Astrocyte (in vitro differentiated cells and primary cell): ENCODE results near the gene CAPN3. TPM values are rescaled to one million over a fixed set of nuclear protein-coding genes. Genes with fewer than 3 reads are reported as not detected.

Experiments
- DNase-seq: peaks from one replicate; pipeline ENCODE4 v3.0.0-alpha.2; 2010; ENCODE audit warnings: low read depth
- FAIRE-seq: peaks from 2 replicates; lab custom pipeline; 2011; peaks lifted over from hg19 to GRCh38; lab: Jason Lieb, UNC
- H2AFZ ChIP-seq: 2 replicates; pipeline ENCODE4 v1.6.0; 2012; ENCODE audit warnings: low read depth, low read length, inconsistent platforms
- H3K27ac ChIP-seq: 2 replicates; pipeline ENCODE4 v1.5.1; 2011; ENCODE audit warnings: low read depth, low read length, inconsistent platforms
- H3K27me3 ChIP-seq: 2 replicates; pipeline ENCODE4 v1.6.0; 2011; ENCODE audit warnings: low read length, inconsistent platforms; ENCODE audit not compliant: insufficient read depth
- H3K36me3 ChIP-seq: 2 replicates; pipeline ENCODE4 v1.5.1; 2011; ENCODE audit warnings: low read length, inconsistent platforms; ENCODE audit not compliant: insufficient read depth
- H3K4me1 ChIP-seq: 2 replicates; pipeline ENCODE4 v1.5.1; 2011; ENCODE audit warnings: low read length, inconsistent platforms; ENCODE audit not compliant: insufficient read depth
- H3K4me2 ChIP-seq: 2 replicates; pipeline ENCODE4 v1.6.0; 2012; ENCODE audit warnings: low read length, inconsistent platforms
- H3K4me3 ChIP-seq: 2 replicates; pipeline ENCODE4 v1.5.1; 2011; ENCODE audit warnings: low read depth, mild to moderate bottlenecking, low read length, inconsistent platforms; ENCODE audit not compliant: insufficient read depth
- H3K79me2 ChIP-seq: 2 replicates; pipeline ENCODE4 v1.6.0; 2012; ENCODE audit warnings: mild to moderate bottlenecking, low read length, inconsistent platforms; ENCODE audit not compliant: insufficient read depth
- H3K9ac ChIP-seq: 2 replicates; pipeline ENCODE4 v1.6.0; 2012; ENCODE audit warnings: mild to moderate bottlenecking, low read length, inconsistent platforms
- H3K9me3 ChIP-seq: 2 replicates; pipeline ENCODE4 v1.5.1; 2012; ENCODE audit warnings: low read depth, mild to moderate bottlenecking, low read length, inconsistent platforms; ENCODE audit not compliant: insufficient read depth
- H4K20me1 ChIP-seq: 2 replicates; pipeline ENCODE4 v1.6.0; 2012; ENCODE audit warnings: low read length, inconsistent platforms; ENCODE audit not compliant: insufficient read depth
- H3K27ac Mint-ChIP-seq: one replicate; pipeline ENCODE4 v1.8.0; 2021; ENCODE audit warnings: mild to moderate bottlenecking, mixed read lengths; ENCODE audit not compliant: unreplicated experiment
- H3K27me3 Mint-ChIP-seq: one replicate; pipeline ENCODE4 v1.8.0; 2021; ENCODE audit warnings: low read depth, mixed read lengths; ENCODE audit not compliant: unreplicated experiment
- H3K36me3 Mint-ChIP-seq: one replicate; pipeline ENCODE4 v1.8.0; 2021; ENCODE audit warnings: low read depth, mixed read lengths; ENCODE audit not compliant: unreplicated experiment
- H3K4me1 Mint-ChIP-seq: one replicate; pipeline ENCODE4 v1.8.0; 2021; ENCODE audit warnings: low read depth, mixed read lengths; ENCODE audit not compliant: unreplicated experiment
- H3K4me3 Mint-ChIP-seq: one replicate; pipeline ENCODE4 v1.8.0; 2021; ENCODE audit warnings: mild to moderate bottlenecking, moderate library complexity, mixed read lengths; ENCODE audit not compliant: unreplicated experiment
- H3K9me3 Mint-ChIP-seq: one replicate; pipeline ENCODE4 v1.8.0; 2021; ENCODE audit warnings: mild to moderate bottlenecking, mixed read lengths; ENCODE audit not compliant: unreplicated experiment
- CTCF ChIP-seq: IDR thresholded peaks from 2 replicates; pipeline ENCODE4 v1.5.1; 2011; ENCODE audit warnings: low read depth, mild to moderate bottlenecking, inconsistent platforms, low read length, moderate library complexity; ENCODE audit not compliant: insufficient read depth
- EZH2 ChIP-seq: IDR thresholded peaks from 2 replicates; pipeline ENCODE4 v1.6.1; 2012; ENCODE audit warnings: mild to moderate bottlenecking, low read length, inconsistent platforms; ENCODE audit not compliant: insufficient read depth
- total RNA-seq: library from RNA; stranded (reverse); gene quantifications from 2 replicates; pipeline ENCODE4 v1.2.1, GENCODE V29; 2021

CAPN3 gene
- total RNA-seq, 1 donor from 2014 or later: 0.57 TPM

- DNase-seq: peak; percentile 4
- H3K27ac ChIP-seq: peak overlapping the region; percentile 88
- no peak overlapping the region for H3K4me3 ChIP-seq
Measured at GRCh38 chr15:42456971-42457370, 97.7 kb downstream of the CAPN3 start.

DNA sequence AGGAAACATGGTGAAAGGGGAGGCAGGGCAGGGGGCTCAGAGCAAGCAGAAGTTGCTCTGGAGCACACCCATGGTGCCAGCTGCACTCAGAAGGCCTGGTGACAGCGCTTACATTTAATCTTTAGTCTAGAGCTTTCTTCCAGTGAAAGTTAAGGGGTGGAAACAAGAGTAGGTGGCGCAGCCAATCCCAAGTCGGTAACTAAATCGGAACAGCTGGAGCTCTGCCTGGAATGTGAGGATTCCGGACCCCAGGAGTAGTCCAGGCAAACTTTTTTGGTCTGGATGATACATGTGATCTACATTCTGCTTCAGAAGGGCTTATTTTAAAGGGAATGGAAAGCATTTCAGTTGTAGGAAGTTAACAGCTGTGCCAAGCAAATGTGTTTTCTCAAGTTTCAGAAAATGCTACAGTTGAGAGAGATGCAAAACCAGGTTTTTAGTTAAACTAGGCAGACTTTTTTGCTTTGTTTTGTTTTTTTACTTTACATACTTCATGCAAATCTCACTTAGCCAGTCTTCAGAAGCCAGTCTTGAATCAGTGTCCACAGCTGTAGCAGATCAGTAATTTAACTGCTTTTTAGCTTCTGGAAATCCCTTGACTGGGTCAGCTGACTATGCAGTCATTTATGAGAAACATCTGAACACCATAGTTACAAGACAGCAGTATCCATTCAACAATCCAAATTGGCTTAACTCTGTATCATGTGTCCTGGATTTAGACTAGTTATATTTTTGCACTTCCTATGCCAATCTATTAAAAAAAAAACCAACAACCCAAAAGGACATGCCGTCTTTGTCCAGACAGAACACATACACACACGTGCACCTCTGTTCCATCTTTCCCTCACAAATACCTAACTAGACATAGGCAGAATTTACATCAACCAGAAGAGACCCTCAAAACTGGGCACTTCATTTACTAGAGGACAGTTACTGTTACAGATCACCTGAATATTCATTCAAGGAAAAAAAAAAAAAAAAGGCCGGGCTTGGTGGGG lies 98.4 kb downstream of the CAPN3 start:
- peak; percentile 69 for FAIRE-seq
- peak; percentile 95 for DNase-seq

More at GRCh38 chr15:42456971-42457370, 97.7 kb downstream of the CAPN3 start:
- H3K9me3 Mint-ChIP-seq: no peaks in the 10 kb centered on the region
- H3K36me3 Mint-ChIP-seq: peaks cover 6% of the 10 kb centered on the region
- TF ChIP-seq CTCF: no peak
- TF ChIP-seq EZH2: no peak
- H3K4me2 ChIP-seq: peak overlapping the region; percentile 76
- no peaks in the 10 kb centered on the region for H3K36me3 ChIP-seq
- no peaks in the 10 kb centered on the region for H3K27me3 ChIP-seq
- peaks cover 17% of the 10 kb centered on the region for H3K4me1 Mint-ChIP-seq
- peak overlapping the region; percentile 93 for H3K27ac Mint-ChIP-seq
- H4K20me1 ChIP-seq: no peaks in the 10 kb centered on the region
- H3K9ac ChIP-seq: peak overlapping the region; percentile 72
- no peak for FAIRE-seq
- no peaks in the 10 kb centered on the region for H3K27me3 Mint-ChIP-seq
- no peaks in the 10 kb centered on the region for H3K9me3 ChIP-seq
- peaks cover 3% of the 10 kb centered on the region for H3K79me2 ChIP-seq
- H3K4me1 ChIP-seq: peaks cover 21% of the 10 kb centered on the region
- no peak overlapping the region for H2AFZ ChIP-seq
- peak overlapping the region; percentile 75 for H3K4me3 Mint-ChIP-seq

More for the DNA sequence above, 98.4 kb downstream of the CAPN3 start:
- peak overlapping the region; percentile 88 for H3K27ac ChIP-seq
- H3K79me2 ChIP-seq: peaks cover 6% of the 10 kb centered on the region
- Mint-ChIP-seq H3K4me3 (peak overlapping the region; percentile 75), H3K27ac (peak overlapping the region; percentile 93), H3K36me3 (peaks cover 6% of the 10 kb centered on the region), H3K4me1 (peaks cover 17% of the 10 kb centered on the region), H3K27me3 (no peaks in the 10 kb centered on the region), H3K9me3 (no peaks in the 10 kb centered on the region)
- no peaks in the 10 kb centered on the region for H3K9me3 ChIP-seq
- no peaks in the 10 kb centered on the region for H3K27me3 ChIP-seq
- TF ChIP-seq CTCF (no peak), EZH2 (no peak)
- no peaks in the 10 kb centered on the region for H4K20me1 ChIP-seq
- H2AFZ ChIP-seq: no peak overlapping the region
- peak overlapping the region; percentile 38 for H3K4me3 ChIP-seq
- H3K36me3 ChIP-seq: no peaks in the 10 kb centered on the region
- peak overlapping the region; percentile 72 for H3K9ac ChIP-seq
- H3K4me1 ChIP-seq: peaks cover 21% of the 10 kb centered on the region
- H3K4me2 ChIP-seq: peak overlapping the region; percentile 76
